ENCODE data around the gene CCL23.

CCL23 gene

GRCh38 chr17:35968520-35969054, 49.2 kb downstream of the CCL23 start:
- DNase-seq = no peak

GRCh38 chr17:35965272-35965671, 52.5 kb downstream of the CCL23 start:
- no peak for DNase-seq

GRCh38 chr17:35963663-35964062, 54.1 kb downstream of the CCL23 start:
- DNase-seq = no peak

Data from inflammatory macrophage treated with lipopolysaccharide for 1 hour (primary cell).